ENCODE measurements around the gene CNST.
"Not testable (repeated sequence)": the region's sequence is repeated elsewhere in the genome, so short reads cannot be mapped to it uniquely, and the experiment has no call there.

The CNST gene

DNA sequence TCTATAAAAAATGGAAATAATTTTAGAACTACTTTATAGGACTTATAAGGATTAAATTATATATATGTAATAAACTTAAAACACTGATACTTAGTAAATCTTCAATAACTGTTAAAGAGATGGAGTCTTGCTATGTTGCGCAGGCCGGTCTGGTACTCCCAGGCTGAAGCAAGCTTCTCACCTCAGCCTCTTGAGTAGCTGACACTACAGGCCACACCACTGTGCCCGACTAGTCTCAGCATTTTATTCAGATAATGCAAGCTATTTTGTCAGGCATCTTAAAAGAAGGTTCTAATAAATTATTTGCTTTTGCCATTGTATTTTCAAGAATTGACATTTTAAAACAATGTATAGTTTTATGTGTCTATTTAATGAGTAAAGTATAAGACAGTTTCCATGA lies 20.8 kb downstream of the CNST start:
- ChIA-PET POLR2A (no interaction called here), CTCF (interaction anchor here (1.7 kb wide), 1 partner anchor 22 kb away, joined by 5 read pairs; no protein-coding TSS in a partner anchor)
- no peak overlapping the region for H3K4me3 ChIP-seq (ENCODE audit: low read depth, low read length)
- TF ChIP-seq, protein P1, sequence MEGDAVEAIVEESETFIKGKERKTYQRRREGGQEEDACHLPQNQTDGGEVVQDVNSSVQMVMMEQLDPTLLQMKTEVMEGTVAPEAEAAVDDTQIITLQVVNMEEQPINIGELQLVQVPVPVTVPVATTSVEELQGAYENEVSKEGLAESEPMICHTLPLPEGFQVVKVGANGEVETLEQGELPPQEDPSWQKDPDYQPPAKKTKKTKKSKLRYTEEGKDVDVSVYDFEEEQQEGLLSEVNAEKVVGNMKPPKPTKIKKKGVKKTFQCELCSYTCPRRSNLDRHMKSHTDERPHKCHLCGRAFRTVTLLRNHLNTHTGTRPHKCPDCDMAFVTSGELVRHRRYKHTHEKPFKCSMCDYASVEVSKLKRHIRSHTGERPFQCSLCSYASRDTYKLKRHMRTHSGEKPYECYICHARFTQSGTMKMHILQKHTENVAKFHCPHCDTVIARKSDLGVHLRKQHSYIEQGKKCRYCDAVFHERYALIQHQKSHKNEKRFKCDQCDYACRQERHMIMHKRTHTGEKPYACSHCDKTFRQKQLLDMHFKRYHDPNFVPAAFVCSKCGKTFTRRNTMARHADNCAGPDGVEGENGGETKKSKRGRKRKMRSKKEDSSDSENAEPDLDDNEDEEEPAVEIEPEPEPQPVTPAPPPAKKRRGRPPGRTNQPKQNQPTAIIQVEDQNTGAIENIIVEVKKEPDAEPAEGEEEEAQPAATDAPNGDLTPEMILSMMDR (IDR thresholded peaks at IDR 0.05; ENCODE audit: insufficient read depth, low read length, missing control alignments), result no peak
- DNase-seq (ENCODE audit: low read depth, low spot score), result no peak

DNA sequence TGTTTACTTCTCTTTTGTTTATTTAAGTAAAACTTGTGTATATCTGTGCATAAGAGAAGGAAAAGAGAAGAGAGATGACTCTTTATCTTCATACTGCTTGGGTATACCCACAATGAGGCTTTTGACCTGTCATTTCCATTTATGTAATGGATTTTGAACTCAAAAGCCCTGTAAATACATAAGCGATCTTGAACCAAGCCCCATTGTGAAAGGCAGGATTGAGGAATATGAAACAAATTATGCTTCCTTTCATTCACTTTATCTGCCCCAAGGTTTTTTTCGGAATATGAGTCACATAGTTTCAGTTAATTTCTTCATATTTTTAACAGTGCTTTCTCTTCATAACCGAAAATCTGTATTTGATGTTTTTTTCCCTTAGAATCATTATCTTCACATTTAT lies 21.4 kb downstream of the CNST start:
- ChIA-PET POLR2A (no interaction called here), CTCF (interaction anchor here (1.7 kb wide), 1 partner anchor 21 kb away, joined by 5 read pairs; no protein-coding TSS in a partner anchor)
- TF ChIP-seq, protein P1 (IDR thresholded peaks at IDR 0.05; ENCODE audit: insufficient read depth, low read length, missing control alignments), result no peak

DNA sequence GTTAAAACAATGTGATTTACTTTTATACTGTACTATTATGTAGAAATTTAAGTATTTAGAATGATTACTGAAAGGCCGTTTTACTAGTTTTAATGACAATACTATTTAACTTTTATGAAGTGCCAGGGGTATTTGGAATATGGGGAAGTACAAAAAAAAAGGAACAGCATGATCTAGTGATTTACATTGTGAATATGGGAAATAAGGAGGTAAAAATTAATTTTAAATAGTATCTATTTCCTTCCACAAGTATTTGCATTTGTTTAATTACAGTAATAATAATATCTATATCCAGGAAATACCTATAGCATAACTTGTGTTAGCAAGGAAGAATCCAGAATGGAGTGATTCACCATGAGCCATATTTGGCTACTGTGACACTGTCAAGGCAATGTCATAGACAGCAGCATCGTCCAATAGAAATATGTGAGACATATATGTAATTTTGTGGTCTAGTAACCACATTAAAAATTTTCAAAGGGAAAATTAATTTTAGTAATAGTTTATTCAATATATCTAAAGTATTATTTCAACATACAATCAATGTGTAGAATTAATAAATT lies 22.0 kb downstream of the CNST start:
- TF ChIP-seq, protein P1 (IDR thresholded peaks at IDR 0.05; ENCODE audit: insufficient read depth, low read length, missing control alignments), result no peak
- CTCF ChIA-PET, result no interaction called here
- POLR2A ChIA-PET, result no interaction called here
- H3K4me3 ChIP-seq (ENCODE audit: low read depth, low read length), result no peak overlapping the region
- DNase-seq (ENCODE audit: low read depth, low spot score), result no peak

More for the DNA sequence above, 21.4 kb downstream of the CNST start:
- DNase-seq (ENCODE audit: low read depth, low spot score), result no peak
- no peak overlapping the region for H3K4me3 ChIP-seq (ENCODE audit: low read depth, low read length)

DNA sequence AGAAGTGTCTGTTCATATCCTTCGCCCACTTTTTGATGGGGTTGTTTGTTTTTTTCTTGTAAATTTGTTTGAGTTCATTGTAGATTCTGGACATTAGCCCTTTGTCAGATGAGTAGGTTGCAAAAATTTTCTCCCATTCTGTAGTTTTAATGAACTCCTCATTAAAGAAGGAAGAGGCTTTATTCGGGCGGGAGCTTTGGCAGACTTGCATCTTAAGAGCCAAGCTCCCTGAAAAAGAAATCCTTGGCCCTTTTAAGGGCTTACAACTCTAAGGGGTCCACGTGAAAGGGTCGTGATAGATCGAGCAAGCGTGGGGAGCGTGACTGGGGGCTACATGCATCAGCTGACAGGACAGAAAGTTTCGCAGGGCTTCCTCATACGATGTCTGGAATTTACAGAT lies 23.7 kb downstream of the CNST start:
- CTCF ChIA-PET; DNase-seq (ENCODE audit: low read depth, low spot score); H3K4me3 ChIP-seq (ENCODE audit: low read depth, low read length); POLR2A ChIA-PET: not testable (repeated sequence)

DNA sequence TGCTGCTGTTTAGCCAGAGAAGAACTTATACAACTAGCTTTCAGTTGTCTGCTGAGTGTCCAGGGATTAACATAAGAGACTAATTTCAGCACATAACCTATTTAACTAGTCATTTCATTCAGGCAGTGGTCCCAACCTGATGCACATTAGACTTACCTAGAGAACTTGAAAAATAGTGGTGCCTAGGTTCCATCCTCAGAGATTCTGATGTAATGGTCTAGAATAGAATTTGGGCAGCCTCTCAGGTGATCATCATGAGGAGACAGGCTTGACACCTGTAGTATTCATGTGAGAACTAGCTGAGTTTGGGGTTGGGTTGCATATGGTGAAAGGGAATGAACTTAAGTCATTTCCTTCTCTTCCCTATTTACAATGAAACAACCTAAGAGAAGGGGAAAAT lies 24.8 kb downstream of the CNST start:
- CTCF ChIA-PET, result no interaction called here
- POLR2A ChIA-PET, result no interaction called here
- TF ChIP-seq, protein P1 (IDR thresholded peaks at IDR 0.05; ENCODE audit: insufficient read depth, low read length, missing control alignments), result no peak
- no peak for DNase-seq (ENCODE audit: low read depth, low spot score)
- no peak overlapping the region for H3K4me3 ChIP-seq (ENCODE audit: low read depth, low read length)

DNA sequence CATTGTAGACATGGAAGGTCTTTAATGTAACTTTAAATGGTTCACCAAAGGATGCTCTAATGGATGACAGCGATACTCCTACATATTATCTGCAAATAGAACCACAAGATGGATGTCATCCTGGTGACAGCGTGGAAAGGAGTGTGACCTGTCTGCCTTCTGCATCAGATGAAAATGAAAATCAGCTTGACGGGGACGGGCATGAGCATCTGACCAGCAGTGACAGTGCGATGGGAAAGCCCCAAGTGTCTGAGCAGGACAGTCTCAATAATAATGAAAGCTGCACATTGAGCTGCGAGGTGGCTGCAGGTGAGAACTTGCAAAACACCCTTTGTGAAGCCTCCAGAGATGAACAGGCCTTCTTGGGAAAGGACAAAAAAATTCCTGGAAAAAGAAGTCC lies 25.2 kb downstream of the CNST start:
- H3K4me3 ChIP-seq (ENCODE audit: low read depth, low read length), result no peak overlapping the region
- DNase-seq (ENCODE audit: low read depth, low spot score), result no peak
- TF ChIP-seq, protein P1 (IDR thresholded peaks at IDR 0.05; ENCODE audit: insufficient read depth, low read length, missing control alignments), result no peak
- POLR2A ChIA-PET, result no interaction called here
- CTCF ChIA-PET, result no interaction called here

DNA sequence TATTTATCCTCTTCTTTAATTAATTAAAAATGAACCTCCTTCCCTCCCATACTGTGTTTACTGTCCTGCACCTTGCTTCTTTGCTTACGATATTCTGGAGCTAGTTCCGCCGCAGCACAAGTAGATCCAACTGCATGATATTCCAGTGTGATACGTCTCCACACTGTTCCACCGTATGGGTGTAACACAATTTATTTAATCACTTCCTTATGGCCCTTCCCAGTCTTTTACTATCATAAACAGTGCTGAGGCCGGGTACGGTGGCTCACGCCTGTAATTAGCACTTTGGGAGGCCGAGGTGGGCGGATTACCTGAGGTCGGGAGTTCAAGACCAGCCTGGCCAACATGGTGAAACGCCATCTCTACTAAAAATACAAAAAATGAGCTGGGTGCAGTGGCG lies 25.7 kb downstream of the CNST start:
- POLR2A ChIA-PET, result interaction anchor here (1.2 kb wide), 1 partner anchor 17 kb away, joined by 4 read pairs; no protein-coding TSS in a partner anchor
- CTCF ChIA-PET, result no interaction called here
- H3K4me3 ChIP-seq (ENCODE audit: low read depth, low read length), result no peak overlapping the region
- TF ChIP-seq, protein P1 (IDR thresholded peaks at IDR 0.05; ENCODE audit: insufficient read depth, low read length, missing control alignments), result no peak
- no peak for DNase-seq (ENCODE audit: low read depth, low spot score)

All from AG04449 (cell line).